GM13976 (cell line): ENCODE data around the gene QPCTL.
A peak's percentile ranks its signal among the peaks of the same experiment; 100 is the strongest.

Source experiments
- DNase-seq: peaks from one replicate; pipeline ENCODE4 v3.0.0; 2012; ENCODE audit warnings: low spot score
- in situ Hi-C: fragments of 300-500 bp; cut with MboI; formaldehyde crosslinking; loops from one replicate; pipeline ENCODE4 v1.12.0; 2022; ENCODE audit warnings: low sequenced_read_pairs, mixed read lengths, inconsistent platforms; ENCODE audit not compliant: unreplicated experiment
- TF ChIP-seq, protein P1 (sequence below): IDR thresholded peaks from 2 replicates; pipeline ENCODE4 v1.5.1; 2012; ENCODE audit warnings: borderline replicate concordance, mild to moderate bottlenecking; ENCODE audit not compliant: insufficient read depth; ENCODE audit errors: extremely low read depth, missing control alignments, control extremely low read depth

Gene QPCTL

DNA sequence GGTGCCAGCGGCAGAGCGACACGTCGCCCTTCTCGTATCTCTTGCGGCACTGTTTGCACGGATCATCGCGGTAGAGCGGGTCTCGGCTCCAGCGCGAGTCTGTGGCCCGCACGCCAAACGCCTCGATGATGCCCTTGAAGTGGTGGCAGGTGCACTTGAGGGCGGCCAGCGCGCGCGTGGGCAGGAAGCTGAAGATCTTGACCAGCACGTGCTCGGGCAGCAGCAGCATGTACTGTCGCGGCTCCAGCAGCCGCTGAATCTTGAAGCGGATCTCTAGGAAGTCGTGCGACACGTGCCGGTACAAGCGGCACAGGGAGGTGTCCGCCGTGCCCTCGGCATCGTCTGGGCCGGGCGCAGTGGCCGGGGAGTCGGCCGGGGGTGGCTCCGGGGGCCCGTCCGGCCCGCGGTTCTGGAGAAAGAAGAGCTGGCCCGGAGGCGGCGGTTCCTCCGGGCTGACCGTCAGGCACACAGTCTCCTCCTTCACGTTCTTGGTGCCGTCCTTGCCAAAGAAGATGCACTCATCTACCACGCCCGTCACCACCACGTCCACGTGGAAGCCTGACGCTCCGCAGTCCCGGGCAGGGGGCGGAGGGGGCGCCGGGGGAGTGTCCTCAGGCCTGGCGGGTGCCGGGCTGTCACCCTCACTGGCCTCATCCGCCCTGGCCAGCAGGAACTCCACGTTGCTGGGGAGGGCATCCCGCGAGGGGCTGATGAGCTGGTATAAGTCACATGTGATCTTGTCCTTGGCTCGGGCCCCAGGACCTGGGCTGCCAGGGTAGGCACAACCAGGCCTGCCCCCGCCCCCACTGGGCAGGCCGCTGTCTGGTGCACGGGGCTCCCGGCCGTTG lies 19.6 kb downstream of the QPCTL start:
- in situ Hi-C loops = no loop called here
- TF ChIP-seq, protein P1, sequence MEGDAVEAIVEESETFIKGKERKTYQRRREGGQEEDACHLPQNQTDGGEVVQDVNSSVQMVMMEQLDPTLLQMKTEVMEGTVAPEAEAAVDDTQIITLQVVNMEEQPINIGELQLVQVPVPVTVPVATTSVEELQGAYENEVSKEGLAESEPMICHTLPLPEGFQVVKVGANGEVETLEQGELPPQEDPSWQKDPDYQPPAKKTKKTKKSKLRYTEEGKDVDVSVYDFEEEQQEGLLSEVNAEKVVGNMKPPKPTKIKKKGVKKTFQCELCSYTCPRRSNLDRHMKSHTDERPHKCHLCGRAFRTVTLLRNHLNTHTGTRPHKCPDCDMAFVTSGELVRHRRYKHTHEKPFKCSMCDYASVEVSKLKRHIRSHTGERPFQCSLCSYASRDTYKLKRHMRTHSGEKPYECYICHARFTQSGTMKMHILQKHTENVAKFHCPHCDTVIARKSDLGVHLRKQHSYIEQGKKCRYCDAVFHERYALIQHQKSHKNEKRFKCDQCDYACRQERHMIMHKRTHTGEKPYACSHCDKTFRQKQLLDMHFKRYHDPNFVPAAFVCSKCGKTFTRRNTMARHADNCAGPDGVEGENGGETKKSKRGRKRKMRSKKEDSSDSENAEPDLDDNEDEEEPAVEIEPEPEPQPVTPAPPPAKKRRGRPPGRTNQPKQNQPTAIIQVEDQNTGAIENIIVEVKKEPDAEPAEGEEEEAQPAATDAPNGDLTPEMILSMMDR = no peak
- DNase-seq = no peak

DNA sequence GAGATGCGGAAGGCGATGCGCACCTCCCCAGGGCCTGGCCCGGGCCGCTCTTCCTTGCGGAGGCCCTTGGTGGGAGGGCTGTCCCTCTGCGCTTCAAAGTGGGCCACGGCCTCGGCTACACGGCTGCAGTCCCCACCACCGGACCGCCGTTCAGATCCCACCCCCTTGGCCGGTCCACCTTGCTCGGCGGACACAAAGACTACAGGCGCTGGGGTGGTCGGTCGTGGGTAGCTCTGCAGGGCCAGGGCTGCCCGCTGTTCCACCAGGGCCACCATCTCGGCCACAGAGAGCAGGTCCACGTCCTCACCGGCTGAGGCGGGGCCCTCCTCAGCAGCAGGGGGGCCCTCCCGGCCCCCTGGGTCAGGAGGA lies 20.2 kb downstream of the QPCTL start:
- in situ Hi-C loops = no loop called here
- TF ChIP-seq, protein P1 = no peak
- DNase-seq = no peak

DNA sequence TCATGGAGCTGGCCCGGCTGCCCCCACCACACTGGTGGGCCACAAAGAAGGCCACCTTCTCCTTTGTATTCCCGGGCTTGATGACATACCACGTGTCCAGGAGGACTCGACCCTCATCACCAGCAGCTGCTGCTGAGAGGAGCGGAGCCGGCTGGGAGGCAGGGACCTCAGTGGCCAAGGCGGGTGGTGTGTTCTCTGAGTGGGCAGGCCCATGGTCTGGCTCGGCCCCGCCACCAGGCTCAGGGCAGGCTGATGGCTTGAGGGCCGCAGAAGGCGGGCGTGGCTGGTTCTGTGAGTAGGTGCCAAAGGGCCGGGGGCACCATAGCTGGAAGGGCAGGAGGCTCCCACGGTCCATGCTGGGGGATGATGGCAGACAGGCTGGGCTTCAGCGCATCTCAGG lies 20.7 kb downstream of the QPCTL start:
- no peak for DNase-seq
- TF ChIP-seq, protein P1 = no peak
- in situ Hi-C loops = no loop called here

DNA sequence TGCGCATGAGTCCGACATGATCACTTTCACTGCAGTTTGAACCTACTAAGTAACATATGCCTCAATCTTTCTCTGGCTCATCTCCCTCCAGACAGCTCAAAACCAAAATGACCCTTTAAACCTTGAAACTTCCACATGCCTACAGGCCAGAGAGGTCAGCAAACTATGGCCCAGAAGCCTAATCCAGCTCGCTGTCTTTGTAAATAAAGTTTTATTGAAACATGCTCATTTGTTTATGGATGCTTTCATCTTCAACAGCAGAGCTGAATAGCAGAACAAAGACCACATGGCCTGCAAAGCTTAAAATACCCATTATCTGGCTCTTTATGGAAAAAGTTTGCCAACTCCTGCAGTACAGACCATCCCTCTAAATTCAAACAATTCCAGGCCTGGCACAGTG lies 22.7 kb downstream of the QPCTL start:
- in situ Hi-C loops = no loop called here
- DNase-seq = no peak

DNA sequence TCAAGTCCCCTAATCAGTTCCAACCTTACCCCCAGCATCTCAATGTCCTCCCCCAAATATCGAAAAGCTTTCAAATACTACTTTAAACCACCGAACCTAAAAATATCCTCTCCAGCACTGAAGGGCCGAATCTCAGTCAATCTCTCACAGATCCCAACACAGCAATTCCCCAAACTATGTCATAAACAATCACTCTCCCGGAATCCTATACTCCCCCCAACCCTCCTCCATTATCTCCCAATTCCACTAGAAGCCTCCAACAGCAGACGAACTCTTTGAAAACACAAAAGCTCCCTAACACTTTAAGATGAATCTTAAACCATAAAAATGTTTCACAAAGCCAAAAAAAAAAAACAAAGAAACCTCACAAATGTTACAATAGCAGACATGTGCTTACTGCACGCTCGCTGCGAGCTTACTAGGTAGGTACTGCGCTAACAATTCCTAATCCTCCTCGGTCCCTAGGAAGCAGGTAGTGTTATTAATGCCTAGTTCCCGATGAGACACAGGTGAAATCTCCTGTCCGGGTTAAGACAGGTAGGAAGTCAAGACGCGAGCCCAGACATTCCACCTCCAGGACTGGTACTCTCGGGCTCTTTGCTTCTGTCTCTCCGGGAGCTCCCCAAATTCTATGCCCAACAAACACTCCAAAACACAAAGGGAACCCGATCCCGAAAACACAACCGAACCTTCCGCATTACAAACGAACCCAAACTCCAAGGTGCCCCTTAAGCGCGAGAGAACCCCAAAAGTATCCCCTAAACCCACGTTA lies 24.1 kb downstream of the QPCTL start:
- TF ChIP-seq, protein P1 = no peak
- in situ Hi-C loops = no loop called here
- no peak for DNase-seq

More for the DNA sequence above, 22.7 kb downstream of the QPCTL start:
- TF ChIP-seq, protein P1 = no peak

DNA sequence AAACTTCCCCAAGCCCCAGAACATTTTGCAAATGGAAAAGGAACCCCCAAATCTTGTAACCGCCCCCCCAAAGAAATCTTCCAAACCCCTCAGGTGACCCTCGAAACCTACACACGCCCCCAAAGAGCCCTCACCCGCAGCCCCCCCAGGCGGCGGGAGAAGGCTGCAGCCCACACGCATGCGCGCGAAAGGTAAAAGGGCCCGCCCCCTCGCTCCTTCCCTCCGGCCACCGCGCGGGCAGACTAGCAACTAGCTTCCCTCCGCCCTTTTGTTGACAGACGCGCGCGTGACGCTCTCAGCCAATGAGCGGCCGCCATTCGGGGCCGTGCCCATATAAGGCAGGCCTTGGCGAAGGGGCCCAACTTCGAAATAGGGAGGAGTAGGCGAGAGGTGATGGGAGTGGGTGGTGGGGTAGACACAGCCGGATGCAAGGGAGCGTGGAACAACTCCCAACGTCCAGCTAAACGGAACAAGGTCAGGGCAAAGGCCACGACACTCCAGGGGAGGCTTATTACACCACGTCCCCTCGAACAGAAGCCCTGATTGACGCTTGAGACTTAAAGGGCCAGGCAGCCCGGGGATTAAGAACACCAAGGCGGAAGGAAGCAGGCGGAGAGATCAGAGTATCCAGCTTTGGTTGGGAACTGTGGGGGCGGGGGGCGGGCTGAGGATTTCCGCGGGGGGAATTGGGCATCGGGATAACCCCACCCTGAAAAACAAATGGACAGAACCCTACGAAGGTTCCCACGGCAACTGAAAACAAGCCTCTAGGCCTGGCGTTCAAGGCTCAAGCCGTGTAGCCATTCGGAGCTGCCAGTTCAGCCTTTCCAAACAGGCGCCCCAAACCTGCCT lies 24.9 kb downstream of the QPCTL start:
- in situ Hi-C loops = no loop called here
- TF ChIP-seq, protein P1 = no peak
- DNase-seq = peak; percentile 98
